Common myeloid progenitor, CD34-positive (primary cell): ENCODE measurements around the gene WFDC6.

Experiments
- CTCF ChIA-PET: fragments of 350-600 bp; sonication (Branson Sonifier 250); formaldehyde crosslinking; loops from one replicate; lab custom pipeline; 2021; ENCODE audit warnings: antibody characterized with exemption; lab: Charles Lee
- POLR2A ChIA-PET: fragments of 350-600 bp; sonication (Branson Sonifier 250); formaldehyde crosslinking; loops from one replicate; lab custom pipeline; 2021; ENCODE audit warnings: antibody characterized with exemption; lab: Charles Lee
- DNase-seq, 3 donors: peaks; one replicate each; pipeline versions ENCODE4 v3.0.0 to v3.0.0-alpha.2; 2013
- H3K27ac ChIP-seq, 2 experiments: 1 replicate in 1 of 2; 2 replicates in 1 of 2; pipeline ENCODE4 v1.7.0; 2013; ENCODE audit warnings: inconsistent platforms in 2 of 2, low read length in 2 of 2, mild to moderate bottlenecking in 2 of 2, low read depth in 1 of 2, moderate library complexity in 1 of 2; ENCODE audit not compliant: severe bottlenecking in 2 of 2, insufficient read depth in 1 of 2, poor library complexity in 1 of 2
- H3K27me3 ChIP-seq, 5 experiments: replicated peaks in 2 of 5; 1 replicate in 3 of 5; 2 replicates in 2 of 5; pipeline versions ENCODE4 v1.6.1 to v1.7.0; 2013; ENCODE audit warnings: low read length in 4 of 5, mild to moderate bottlenecking in 2 of 5, moderate library complexity in 2 of 5, inconsistent platforms in 1 of 5; ENCODE audit not compliant: insufficient read depth in 5 of 5, control insufficient read depth in 4 of 5
- H3K36me3 ChIP-seq, 4 experiments: 1 replicate in 2 of 4; 2 replicates in 2 of 4; pipeline versions ENCODE4 v1.6.1 to v1.7.0; 2013; ENCODE audit warnings: low read length in 3 of 4, control low read depth in 1 of 4, mild to moderate bottlenecking in 1 of 4; ENCODE audit not compliant: control insufficient read depth in 4 of 4, insufficient read depth in 4 of 4
- H3K4me1 ChIP-seq, 4 experiments: 1 replicate in 3 of 4; 2 replicates in 1 of 4; pipeline versions ENCODE4 v1.6.1 to v1.7.1; 2013; ENCODE audit warnings: low read length in 3 of 4, mild to moderate bottlenecking in 3 of 4, control low read depth in 1 of 4, inconsistent platforms in 1 of 4, moderate library complexity in 1 of 4; ENCODE audit not compliant: control insufficient read depth in 4 of 4, insufficient read depth in 4 of 4; ENCODE audit errors: control extremely low read depth in 1 of 4
- H3K4me3 ChIP-seq, 7 experiments: 1 replicate in 4 of 7; 2 replicates in 3 of 7; pipeline versions ENCODE4 v1.5.1 to v1.7.0; 2013; ENCODE audit warnings: mild to moderate bottlenecking in 7 of 7, low read length in 6 of 7, moderate library complexity in 6 of 7, inconsistent platforms in 2 of 7, low read depth in 2 of 7, control low read depth in 1 of 7; ENCODE audit not compliant: insufficient read depth in 4 of 7, control insufficient read depth in 1 of 7; ENCODE audit errors: extremely low read depth in 1 of 7
- H3K9me3 ChIP-seq, 5 experiments: 1 replicate in 4 of 5; 2 replicates in 1 of 5; pipeline versions ENCODE4 v1.6.1 to v1.7.1; 2013; ENCODE audit warnings: low read length in 4 of 5, mild to moderate bottlenecking in 2 of 5, inconsistent platforms in 1 of 5, low read depth in 1 of 5, moderate library complexity in 1 of 5; ENCODE audit not compliant: control insufficient read depth in 4 of 5, insufficient read depth in 2 of 5; ENCODE audit errors: control extremely low read depth in 1 of 5
- WGBS: methylation state at CpG from one replicate; pipeline ENCODE4 v1.1.5; 2013; ENCODE audit not compliant: insufficient coverage; 5-methylcytosine and 5-hydroxymethylcytosine counted together

WFDC6 gene

DNA sequence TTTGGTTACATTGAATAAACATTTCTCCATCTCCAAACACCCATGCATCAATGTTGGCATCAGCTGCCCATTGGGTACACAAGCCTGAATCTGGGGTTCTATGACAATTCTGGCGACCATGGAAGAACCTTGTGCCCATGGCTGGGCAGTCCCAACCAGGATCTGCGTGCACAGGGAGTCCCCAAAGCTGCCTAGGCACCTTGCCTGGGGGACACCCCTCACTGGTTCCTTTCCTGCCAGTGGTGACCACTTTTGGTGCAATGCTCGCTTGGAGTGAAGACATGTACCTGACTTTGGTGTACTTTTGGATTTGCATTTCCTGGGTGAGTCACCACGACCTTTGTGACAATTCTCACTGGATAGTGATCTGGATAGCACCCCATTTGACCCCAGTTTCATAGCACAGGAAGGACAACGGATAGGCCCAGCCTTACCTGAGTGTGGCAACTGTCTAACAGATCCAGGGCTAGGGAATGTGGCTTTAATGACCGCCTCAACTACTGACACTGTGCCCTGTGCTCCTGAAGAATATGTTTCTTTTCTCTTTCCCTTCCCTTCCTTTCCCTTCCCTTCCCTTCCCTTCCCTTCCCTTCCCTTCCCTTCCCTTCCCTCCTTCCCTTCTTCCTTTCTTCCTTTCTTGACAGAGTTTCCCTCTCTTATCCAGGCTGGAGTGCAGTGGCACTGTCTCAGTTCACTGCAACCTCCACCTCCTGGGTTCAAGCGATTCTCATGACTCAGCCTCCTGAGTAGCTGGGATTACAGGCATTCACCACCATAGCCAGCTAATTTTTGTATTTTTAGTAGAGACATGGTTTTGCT lies 31.0 kb downstream of the WFDC6 start:
- POLR2A ChIA-PET = no interaction called here
- Histone ChIP-seq H3K36me3 (no peaks in the 10 kb centered on the region), H3K27ac (no peak overlapping the region), H3K27me3 (peaks cover 0 to 12% (median 10%) of the 10 kb centered on the region in 5 experiments), H3K9me3 (no peaks in the 10 kb centered on the region), H3K4me1 (no peaks in the 10 kb centered on the region), H3K4me3 (no peak overlapping the region)
- CTCF ChIA-PET = no interaction called here
- WGBS = 91% methylated on average over 6 of the region's 7 CpGs
- DNase-seq = no peak

- Histone ChIP-seq H3K9me3 (no peaks in the 10 kb centered on the region), H3K27me3 (peaks cover 0 to 19% (median 9%) of the 10 kb centered on the region in 5 experiments), H3K36me3 (no peaks in the 10 kb centered on the region), H3K4me1 (no peaks in the 10 kb centered on the region), H3K4me3 (no peak overlapping the region), H3K27ac (no peak overlapping the region)
- no peak for DNase-seq
- CTCF ChIA-PET = no interaction called here
- POLR2A ChIA-PET = no interaction called here
- WGBS = 100% methylated on average over 3 of the region's 5 CpGs
Measured at GRCh38 chr20:45507011-45507820, 32.1 kb downstream of the WFDC6 start.

DNA sequence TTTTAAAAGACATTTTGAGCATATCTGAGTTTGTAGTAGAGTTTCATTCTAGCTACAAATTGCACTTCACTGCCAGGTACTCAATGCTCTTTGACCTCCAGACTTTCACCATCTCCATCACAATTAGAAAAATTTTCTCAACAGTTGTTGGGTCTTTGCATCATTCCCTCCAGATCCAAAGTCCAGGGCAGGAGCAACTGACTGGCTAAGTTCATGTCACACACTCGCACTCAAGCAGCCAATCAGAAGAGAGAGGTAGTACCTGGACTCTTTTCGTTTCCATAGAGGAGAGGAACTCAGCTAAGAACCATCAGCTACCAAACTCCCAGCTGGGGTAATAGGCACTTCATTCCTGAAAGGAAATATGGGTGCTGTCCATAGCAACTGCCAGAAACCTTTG lies 32.9 kb downstream of the WFDC6 start:
- ChIA-PET POLR2A (no interaction called here), CTCF (no interaction called here)
- no peak overlapping the region for H3K27ac ChIP-seq
- DNase-seq = no peak
- no peaks in the 10 kb centered on the region for H3K4me1 ChIP-seq
- no peak overlapping the region for H3K4me3 ChIP-seq
- no peaks in the 10 kb centered on the region for H3K36me3 ChIP-seq
- H3K27me3 ChIP-seq = peaks cover 0 to 23% (median 9%) of the 10 kb centered on the region in 5 experiments
- 100% methylated on average over 2 of the region's 2 CpGs for WGBS
- H3K9me3 ChIP-seq = no peaks in the 10 kb centered on the region

DNA sequence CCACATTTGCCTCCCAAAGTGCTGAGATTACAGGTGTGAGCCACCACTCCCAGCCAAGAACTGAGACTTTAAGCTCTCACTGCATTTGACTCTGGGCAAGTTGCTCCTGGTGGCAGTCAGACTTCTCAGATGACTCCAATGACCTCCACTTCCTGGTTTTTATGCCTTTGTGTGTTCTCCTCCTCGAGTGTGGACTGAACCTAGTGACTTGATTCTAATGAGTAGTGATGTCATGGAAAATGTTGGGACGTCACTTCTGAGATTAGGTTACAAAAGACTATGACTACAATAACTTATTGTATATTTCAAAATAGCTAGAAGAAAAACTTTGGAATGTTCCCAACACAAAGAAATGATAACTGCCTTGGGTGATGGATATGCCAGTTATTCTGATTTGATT lies 35.9 kb downstream of the WFDC6 start:
- DNase-seq = no peak
- no peak overlapping the region for H3K27ac ChIP-seq
- no peaks in the 10 kb centered on the region for H3K9me3 ChIP-seq
- H3K4me3 ChIP-seq = no peak overlapping the region
- ChIA-PET CTCF (no interaction called here), POLR2A (no interaction called here)
- H3K27me3 ChIP-seq = peaks cover 6 to 33% (median 8%) of the 10 kb centered on the region in 5 experiments
- no peaks in the 10 kb centered on the region for H3K4me1 ChIP-seq
- WGBS = no CpG with 5 or more reads among the region's 2 CpGs
- no peaks in the 10 kb centered on the region for H3K36me3 ChIP-seq

GRCh38 chr20:45502561-45502960 lies 36.7 kb downstream of the WFDC6 start:
- Histone ChIP-seq H3K4me3 (no peak overlapping the region), H3K4me1 (no peaks in the 10 kb centered on the region), H3K27me3 (peaks cover 6 to 32% (median 7%) of the 10 kb centered on the region in 5 experiments), H3K27ac (no peak overlapping the region), H3K9me3 (no peaks in the 10 kb centered on the region), H3K36me3 (no peaks in the 10 kb centered on the region)
- WGBS = 86% methylated on average over 1 of the region's 1 CpG
- no peak for DNase-seq
- ChIA-PET CTCF (interaction anchor here (1.8 kb wide), 1 partner anchor 22 kb away, joined by 4 read pairs; no protein-coding TSS in a partner anchor), POLR2A (no interaction called here)

DNA sequence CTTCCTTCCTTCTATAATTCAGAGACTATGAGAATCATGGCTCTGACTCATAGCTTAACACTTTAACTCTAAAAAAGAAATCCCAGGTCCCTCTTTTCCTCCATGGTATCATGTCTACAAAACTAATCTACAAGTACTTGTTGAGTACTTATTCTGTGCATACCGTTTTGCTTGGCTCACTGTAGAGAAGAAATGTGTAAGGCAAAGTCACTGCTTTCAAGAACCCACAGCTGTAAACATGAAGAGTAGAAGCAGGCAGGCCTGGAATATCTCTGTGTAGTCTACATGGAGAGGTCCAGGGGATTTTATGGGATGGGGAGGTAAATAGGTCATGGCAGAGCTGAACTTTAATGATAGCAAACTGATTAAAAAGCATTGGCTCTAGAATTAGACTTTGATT lies 37.7 kb downstream of the WFDC6 start:
- H3K27me3 ChIP-seq = peaks cover 6 to 32% (median 7%) of the 10 kb centered on the region in 5 experiments
- no peak for DNase-seq
- no peaks in the 10 kb centered on the region for H3K9me3 ChIP-seq
- ChIA-PET CTCF (interaction anchor here (0.7 to 1.8 kb wide), 3 partner anchors 21 to 207 kb away, joined by 3 to 4 read pairs (median 3); no protein-coding TSS in a partner anchor), POLR2A (no interaction called here)
- WGBS = 100% methylated on average over 1 of the region's 1 CpG
- no peaks in the 10 kb centered on the region for H3K4me1 ChIP-seq
- H3K36me3 ChIP-seq = no peaks in the 10 kb centered on the region
- H3K27ac ChIP-seq = no peak overlapping the region
- no peak overlapping the region for H3K4me3 ChIP-seq

DNA sequence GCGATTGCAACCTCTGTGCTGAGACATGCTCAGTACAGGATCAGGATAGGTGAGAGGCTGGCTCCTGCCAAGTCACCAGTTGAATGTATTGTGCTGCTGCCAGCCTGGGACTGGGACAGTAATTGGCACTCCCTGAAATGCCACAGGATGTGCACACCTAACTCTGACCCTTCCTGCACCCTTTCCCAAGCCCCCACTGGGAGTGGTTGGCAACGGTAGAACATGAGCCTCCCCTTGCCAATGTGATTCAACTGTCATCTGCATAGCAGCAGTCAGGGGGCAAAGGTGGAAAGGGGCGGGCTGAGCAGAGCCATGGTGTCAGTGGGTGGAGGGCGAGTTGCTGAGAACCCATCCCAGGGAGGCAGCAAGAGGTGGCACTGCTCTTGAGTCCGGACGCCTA lies 39.3 kb downstream of the WFDC6 start:
- H3K9me3 ChIP-seq = no peaks in the 10 kb centered on the region
- H3K27ac ChIP-seq = no peak overlapping the region
- no peak overlapping the region for H3K4me3 ChIP-seq
- no peaks in the 10 kb centered on the region for H3K4me1 ChIP-seq
- ChIA-PET CTCF (interaction anchor here (1.4 kb wide), 1 partner anchor 13 kb away, joined by 3 read pairs; no protein-coding TSS in a partner anchor), POLR2A (no interaction called here)
- H3K27me3 ChIP-seq = peaks cover 2 to 36% (median 9%) of the 10 kb centered on the region in 5 experiments
- no peaks in the 10 kb centered on the region for H3K36me3 ChIP-seq
- 78% methylated on average over 5 of the region's 6 CpGs for WGBS
- DNase-seq = no peak
